D721Med (cell line): Measurements from ENCODE around the gene APRT.

Source experiments
- DNase-seq: peaks from one replicate; pipeline ENCODE4 v3.0.0; 2011; ENCODE audit warnings: low spot score; ENCODE audit not compliant: insufficient read length
- FAIRE-seq: peaks from 2 replicates; lab custom pipeline; 2011; peaks lifted over from hg19 to GRCh38; lab: Jason Lieb, UNC
- TF ChIP-seq, protein P1 (sequence below): IDR thresholded peaks from 2 replicates; pipeline ENCODE4 v1.5.1; 2012; ENCODE audit warnings: mild to moderate bottlenecking, control low read depth; ENCODE audit not compliant: insufficient read depth; ENCODE audit errors: missing control alignments

Gene APRT

GRCh38 chr16:88799569-88800276 lies 12.0 kb downstream of the APRT start:
- no peak for DNase-seq
- TF ChIP-seq, protein P1, sequence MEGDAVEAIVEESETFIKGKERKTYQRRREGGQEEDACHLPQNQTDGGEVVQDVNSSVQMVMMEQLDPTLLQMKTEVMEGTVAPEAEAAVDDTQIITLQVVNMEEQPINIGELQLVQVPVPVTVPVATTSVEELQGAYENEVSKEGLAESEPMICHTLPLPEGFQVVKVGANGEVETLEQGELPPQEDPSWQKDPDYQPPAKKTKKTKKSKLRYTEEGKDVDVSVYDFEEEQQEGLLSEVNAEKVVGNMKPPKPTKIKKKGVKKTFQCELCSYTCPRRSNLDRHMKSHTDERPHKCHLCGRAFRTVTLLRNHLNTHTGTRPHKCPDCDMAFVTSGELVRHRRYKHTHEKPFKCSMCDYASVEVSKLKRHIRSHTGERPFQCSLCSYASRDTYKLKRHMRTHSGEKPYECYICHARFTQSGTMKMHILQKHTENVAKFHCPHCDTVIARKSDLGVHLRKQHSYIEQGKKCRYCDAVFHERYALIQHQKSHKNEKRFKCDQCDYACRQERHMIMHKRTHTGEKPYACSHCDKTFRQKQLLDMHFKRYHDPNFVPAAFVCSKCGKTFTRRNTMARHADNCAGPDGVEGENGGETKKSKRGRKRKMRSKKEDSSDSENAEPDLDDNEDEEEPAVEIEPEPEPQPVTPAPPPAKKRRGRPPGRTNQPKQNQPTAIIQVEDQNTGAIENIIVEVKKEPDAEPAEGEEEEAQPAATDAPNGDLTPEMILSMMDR: no peak
- no peak for FAIRE-seq

DNA sequence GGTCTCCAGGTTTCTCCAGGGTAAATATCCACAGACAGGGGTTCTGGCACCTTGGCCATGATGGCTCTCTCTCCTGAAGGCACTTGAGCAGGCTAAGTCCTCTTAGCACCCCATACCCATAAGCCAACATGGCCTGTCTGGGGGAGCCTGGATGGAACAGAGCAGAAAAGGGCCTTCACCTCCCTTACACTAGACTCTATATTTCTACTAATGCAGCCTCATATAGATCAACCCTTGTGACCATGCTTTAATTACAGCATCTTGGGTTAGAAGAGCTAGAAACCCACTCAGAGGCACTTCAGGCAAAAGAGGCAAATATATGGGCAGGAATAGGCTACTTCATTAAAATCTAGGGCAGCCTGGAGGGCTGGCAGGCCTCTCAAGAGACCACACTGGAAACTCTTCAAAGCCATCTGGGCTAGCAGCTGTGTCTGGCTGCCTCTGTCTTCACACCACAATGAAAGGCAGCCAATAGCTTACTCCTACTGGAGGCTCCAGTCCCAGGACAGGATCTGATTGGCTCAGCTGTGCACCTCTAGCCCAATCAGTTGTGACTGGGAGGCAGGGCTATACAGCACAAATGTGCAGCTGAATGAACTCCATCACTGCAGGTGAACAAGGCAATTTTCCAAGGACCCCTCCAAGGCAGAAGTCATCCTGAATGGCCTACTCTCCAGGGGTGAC lies 12.8 kb downstream of the APRT start:
- DNase-seq (no peak), FAIRE-seq (no peak)
- TF ChIP-seq, protein P1: no peak

DNA sequence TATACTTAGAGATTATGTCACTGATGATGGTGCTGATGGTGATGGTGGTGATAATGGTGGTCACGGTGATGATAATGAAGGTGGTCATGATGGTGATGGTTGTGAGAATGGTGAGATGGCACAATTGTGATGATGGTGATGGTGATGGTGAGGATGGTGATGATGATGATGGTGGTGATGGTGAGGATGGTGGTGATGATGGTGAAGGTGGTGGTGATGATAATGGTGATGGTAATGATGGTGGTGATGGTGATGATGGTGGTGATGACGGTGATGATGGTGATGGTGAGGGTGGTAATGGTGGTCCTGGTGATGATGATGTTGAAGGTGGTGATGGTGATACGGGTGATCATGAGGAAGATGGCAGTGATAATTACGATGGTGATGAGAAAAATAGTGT lies 13.7 kb downstream of the APRT start:
- DNase-seq (no peak), FAIRE-seq (no peak)
- TF ChIP-seq, protein P1: no peak

DNA sequence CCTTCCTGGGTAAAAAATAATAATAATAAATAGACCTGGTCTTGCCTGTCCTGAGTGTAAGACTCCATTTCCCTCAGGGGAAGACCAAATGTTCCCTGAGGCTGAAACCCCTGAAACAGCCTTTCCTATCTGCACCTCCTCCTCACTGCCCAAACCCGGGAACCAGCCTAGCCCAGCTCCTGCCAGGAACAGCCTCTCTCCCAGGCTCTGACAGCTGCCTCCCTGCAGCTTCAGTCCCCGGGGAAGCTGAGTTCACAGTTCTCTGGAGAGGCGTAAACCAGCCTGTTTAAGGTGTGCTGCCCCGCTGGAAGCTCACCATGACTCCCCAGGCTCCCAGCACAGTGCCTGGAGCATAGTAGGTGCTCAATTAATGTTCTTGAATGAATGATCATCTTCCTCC lies 15.4 kb downstream of the APRT start:
- FAIRE-seq (no peak), DNase-seq (no peak)
- TF ChIP-seq, protein P1: no peak

DNA sequence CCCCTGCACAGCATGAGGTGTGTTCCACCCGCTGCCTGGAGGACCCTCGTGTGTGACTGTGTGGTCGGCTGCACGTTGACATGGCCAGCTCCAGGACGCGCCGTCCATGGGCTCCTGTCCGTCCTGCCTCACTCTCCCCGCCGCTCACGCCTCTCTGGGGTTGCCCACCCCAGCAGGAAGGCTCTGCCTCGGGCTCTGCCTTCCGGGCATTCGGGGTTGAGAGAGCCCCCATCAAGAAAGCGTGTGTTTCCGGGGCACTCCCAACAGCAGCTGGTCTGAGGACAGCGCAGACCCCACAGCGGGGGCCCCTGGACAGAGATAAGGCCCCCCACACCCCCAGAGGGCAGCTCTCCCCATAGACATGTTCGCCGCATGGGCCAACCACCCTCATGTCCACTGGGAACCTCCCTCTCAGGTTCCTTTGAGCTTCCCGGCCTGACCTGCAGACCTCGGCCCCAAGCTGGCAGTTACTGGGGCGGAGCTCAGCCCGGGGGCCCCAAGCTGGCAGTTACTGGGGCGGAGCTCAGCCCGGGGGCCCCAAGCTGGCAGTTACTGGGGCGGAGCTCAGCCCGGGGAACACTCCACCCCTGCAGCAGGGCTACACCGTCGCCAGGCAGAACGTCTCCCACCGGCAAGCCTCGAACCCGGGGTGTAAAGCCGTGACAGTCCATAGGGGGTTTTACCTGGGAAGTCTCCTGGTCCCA lies 18.3 kb downstream of the APRT start:
- TF ChIP-seq, protein P1: no peak
- DNase-seq (no peak), FAIRE-seq (no peak)

DNA sequence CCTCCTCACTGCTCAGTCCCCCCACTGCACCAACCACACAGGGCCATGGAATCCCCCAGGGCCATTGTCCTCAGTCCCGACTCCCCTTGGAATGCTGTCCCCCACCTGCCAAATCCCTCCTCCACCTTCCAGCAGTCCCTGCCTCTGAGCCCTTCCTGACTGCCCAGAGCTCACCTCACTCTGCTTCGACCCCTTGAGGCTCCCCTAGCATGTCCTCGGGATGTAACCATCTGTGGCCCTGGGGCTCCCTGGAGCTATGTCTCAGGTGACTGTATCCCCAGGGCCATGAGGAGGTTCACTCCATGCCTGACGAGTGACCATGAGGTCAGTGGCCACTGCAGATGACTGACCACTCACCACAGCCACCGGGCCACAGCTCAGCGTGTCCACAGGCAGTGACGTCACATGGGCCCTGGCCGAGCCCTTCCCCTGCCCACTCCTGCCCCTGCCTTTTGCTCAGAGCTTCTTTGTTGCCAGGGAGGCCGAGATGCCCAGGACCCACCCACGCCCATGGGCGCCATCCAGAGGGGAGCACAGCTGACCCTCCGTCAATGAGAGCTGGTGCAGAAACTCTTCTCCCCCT lies 19.0 kb downstream of the APRT start:
- TF ChIP-seq, protein P1: no peak
- DNase-seq (no peak), FAIRE-seq (no peak)
